NCI-H1048 (cell line): ENCODE results near the gene ZNF221.

Experiments
- DNase-seq: peaks from one replicate; lab custom pipeline; 2025; lab: John Stamatoyannopoulos, UW

The ZNF221 gene

DNA sequence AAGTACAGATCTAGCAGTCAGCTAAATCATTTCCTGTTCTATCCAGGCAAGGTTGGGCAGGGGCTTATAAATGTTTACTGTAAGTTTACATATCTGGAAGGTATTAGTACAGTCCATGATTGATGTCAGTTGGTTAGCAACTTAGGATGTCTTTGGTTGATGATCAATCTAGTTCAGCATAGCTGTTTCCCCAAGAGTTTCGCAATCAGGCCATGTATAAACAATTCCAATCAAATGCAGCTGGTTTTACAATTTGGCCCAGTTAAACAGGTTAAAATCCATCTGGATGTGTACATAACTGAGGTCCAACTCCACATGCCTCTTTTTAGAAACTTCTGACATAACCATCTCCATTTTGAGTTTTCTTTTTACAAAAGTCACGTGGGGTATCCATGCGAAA lies 6.9 kb downstream of the ZNF221 start:
- DNase-seq = no peak

DNA sequence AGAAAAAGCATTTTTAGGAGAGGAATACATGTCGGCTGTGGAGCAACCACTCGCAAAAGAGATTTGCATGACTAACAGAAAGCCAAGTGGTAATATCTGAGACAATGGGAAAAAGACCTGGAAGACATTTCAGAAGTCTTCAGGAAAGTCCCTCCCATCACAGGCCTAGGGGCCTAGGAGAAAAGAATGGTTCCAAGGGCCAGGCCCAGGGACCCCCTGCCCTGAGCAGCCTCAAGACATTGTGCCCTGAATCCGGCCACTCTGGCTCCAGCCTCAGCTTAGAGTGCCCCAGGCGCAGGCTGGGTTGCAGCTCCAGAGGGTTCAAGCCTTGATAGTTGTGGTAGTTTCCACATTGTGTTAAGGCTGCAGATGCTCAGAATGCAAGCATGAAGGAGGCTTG lies 9.4 kb downstream of the ZNF221 start:
- DNase-seq = no peak

DNA sequence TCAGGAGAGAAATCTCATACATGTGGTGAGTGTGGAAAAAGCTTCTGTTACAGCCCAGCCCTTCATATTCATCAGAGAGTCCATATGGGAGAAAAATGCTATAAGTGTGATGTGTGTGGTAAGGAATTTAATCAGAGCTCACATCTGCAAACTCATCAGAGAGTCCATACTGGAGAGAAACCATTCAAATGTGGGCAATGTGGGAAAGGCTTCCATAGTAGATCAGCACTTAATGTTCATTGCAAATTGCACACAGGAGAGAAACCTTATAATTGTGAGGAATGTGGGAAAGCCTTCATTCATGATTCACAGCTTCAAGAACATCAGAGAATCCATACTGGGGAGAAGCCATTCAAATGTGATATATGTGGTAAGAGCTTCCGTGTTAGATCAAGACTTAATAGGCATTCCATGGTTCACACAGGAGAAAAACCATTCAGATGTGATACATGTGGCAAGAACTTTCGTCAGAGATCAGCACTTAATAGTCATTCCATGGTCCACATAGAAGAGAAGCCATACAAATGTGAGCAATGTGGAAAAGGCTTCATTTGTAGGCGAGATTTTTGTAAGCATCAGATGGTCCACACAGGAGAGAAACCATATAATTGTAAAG lies 15.2 kb downstream of the ZNF221 start:
- no peak for DNase-seq

DNA sequence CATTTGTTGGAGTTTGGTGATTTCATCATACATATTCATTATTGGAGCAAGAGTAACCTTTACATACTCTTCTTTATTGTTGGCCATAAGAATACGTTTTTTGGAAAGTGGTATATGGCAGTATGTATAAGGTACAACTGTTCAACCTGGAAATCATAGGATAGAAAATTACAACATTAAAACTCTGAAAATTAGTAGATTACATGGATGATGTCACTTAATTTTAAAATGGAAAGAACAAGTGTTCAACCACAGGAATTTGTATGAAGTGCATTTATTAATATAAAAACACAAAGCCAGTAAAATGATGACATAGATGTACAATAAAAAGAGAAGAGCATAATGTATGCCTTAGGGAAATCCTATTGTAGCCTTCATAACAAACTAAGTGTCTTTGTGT lies 25.7 kb downstream of the ZNF221 start:
- no peak for DNase-seq

DNA sequence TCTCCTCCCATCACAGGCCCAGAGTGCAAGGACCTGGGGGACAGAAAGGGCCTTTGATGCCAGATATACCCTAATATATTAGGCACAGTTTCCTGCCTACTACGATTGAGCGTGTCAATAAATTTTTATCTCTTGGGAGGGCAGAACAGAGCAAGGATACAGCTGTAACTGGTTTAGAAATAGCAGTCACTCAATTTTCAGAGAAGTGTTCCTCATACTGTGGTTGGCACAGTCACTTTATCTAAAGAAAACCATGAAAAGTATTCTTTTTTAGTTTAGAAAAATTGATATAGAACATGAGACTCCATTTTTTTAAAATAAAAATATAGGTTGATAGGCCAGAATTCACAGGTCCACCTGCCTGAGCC lies 32.5 kb downstream of the ZNF221 start:
- DNase-seq = no peak

DNA sequence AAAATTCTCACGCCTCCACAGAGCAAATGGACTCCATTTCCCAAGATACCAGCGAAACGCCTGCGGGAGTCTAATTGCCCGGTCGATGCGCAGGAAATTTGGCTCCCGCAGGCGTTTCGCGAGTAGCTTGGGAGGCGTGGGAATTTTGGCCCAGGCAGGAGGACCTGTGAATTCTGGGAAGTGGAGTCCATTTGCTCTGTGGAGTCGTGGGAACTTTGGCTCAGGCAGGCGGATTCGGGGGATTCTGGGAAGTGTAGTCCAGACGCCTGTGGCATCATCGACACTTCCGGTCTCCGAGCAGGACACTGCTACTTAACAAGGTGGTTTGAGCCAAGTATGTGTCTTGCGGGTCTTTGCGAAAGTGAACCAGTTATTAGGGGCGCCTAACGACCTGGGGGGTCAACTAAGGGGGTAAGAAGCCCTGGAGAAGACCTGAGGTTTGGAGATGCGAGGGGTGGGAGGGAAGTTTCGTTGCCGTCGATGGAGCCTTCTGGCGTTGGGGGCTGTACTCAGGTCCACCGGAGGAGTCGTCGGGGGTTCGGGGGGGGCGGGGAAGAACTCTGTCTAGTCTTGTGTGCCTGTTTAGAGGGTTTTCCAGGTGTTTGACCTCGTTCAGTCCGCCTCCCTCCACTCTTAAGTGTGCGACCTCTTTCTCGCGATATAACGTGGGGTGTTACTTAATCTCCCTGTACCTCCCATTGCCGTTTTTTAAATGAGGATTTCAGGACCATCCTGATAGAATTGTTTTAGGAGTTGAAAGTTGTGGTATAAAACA lies 33.1 kb downstream of the ZNF221 start, which contains the start of gene ZNF155:
Gene ZNF155 (plus strand): TSS at position 277 of the 775 bp plus-strand sequence. CDS start 4,356 bp downstream, outside the sequence.
- DNase-seq = peak; percentile 60

DNA sequence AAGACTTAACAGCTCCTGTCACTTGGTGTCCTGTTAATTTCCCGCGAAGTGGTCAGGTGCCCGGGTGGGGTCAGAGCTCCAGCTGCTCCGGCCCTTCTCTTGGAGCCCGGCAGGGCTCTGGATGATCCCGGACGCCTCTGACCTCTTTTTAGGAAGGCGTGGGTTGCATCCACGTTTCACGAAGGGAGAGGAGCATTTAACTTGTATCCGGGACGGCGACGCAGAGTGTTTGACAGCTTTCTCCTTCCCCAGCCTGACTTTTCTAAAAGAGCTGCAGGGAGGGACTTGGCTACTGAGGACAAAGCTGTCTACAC lies 33.6 kb downstream of the ZNF221 start:
- no peak for DNase-seq

DNA sequence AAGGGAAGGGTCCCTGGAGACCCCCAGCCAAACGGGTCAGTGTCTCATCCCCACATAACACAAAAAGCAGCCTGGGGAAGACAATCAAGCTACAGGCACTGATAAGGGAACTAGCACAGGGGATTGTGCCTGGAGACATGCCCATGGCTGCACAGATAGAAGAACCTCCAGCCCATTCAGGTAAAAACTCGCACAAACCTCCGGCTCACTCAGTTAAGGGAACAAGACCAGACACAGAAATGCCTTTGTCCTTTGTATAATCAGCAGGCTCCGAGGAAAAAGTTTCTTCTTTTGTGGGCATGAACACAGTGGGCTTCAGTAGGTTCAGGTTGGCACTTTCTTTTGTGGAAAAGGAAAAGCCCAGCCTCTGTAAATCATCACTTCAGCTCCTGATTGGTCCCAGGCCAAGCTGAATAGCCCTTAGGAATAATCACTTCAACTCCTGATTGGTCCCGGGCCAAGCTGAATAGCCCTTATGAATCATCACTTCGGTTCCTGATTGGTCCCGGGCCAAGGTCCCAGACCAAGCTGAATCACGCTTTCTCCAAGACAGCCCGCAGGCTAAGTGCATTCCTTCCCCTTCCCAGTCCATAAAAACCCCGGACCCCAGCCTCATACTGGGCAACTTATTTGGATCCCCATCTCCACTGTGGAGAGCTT lies 46.7 kb downstream of the ZNF221 start:
- DNase-seq = no peak

DNA sequence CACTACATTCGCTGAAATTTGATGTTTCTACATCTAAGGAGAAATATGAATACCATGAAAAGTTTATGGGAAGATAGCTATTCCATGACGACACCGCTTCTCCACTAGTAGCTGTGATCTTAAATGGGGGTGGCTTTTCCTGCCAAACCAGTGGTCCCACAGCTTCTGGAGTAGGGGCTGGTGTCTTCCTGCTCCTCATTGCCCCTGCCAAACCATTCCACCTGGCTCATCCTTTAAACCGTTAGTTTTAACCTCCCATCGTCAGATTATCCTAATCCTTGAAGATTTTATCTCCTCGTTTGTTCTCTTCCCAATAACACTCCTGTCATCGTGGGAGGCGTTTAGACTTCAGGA lies 51.2 kb downstream of the ZNF221 start:
- no peak for DNase-seq

DNA sequence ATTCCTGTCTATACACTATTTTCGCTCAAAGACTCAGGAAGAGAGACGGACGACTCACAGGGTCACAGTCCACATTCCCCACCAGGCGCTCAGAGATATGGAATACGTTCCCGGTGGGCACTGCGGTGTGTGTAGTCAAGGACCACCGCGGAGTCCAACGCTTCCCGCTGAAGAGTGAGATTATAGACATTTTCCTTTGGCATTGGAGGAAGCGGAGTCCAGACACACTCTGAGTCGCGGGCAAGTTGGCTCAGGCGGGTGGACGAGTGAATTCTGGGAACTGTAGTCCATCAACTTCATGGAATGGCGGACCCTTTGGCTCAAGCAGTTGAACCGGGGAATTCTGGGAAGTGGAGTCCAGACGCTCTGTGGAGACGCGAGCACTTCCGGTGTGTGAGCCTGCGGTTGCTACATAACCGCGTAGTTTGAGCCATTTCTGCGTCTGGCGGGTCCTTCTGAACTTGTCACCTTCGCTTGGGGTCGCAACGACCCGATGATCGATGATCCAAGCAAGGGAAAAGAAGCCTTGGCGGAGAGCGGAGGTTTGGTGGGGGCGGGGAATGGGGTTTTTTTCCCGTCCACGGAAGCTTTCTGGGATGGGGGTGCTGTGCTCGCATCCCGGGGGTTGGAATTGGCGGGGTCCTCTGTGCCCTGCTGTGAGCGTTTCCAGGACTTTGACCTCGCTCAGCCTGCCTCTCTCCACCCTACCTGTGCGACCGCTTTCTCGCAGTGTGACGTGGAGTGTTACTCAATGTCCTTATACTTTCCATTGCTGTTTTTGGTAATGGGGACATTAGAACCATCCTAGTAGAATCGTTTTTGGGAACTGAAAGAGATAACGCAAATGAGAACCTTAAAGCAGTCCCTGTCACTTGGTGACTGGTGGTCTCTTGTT lies 51.8 kb downstream of the ZNF221 start, which contains the start of gene ZNF230:
Gene ZNF230 (plus strand): TSS at position 392 of the 895 bp plus-strand sequence. CDS start 4,122 bp downstream, outside the sequence.
- peak; percentile 77 for DNase-seq

DNA sequence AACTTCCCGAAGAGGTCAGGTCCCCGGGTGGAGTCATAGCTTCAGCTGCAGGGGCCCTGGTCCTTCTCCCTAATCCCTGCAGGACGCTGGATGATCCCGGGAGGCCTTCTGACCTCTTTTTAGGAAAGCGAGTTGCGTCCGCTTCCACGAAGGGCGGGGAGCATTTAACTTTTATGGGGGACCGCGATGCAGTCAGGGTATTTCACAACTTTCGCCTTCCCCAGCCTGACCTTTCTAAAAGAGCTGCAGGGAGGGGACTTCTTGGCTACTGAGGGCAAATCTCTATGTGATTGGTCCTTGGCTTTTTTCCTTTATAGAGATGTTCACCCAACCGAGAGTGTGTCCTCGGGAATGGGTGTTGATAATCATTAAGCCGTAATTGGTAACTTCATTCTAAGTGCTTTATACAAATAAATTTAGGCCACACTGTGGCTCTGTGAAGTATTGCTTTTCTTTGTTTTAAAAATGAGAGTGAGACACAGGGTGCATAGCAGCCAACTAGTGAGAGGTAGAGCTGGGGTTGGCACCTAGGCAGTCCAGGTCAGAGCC lies 52.5 kb downstream of the ZNF221 start:
- DNase-seq = no peak

DNA sequence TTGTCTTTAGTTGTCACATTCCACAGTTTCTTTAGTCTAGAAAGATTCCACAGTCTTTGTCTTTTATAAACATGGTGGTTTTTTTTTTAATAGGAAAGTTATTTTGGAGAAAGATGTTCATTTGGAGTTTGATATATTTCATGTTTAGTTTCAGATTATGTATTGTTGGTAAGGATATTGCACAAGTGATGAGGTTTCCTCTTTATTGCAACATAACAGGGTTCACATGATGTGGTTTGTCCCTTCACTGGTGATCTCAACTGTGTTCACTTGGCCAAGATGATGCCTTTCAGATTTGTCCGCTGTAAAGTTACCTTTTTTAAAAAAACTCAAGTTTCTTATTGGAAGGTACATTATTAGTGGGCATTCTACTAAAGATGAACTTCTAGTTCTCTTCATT lies 54.9 kb downstream of the ZNF221 start:
- DNase-seq = no peak

DNA sequence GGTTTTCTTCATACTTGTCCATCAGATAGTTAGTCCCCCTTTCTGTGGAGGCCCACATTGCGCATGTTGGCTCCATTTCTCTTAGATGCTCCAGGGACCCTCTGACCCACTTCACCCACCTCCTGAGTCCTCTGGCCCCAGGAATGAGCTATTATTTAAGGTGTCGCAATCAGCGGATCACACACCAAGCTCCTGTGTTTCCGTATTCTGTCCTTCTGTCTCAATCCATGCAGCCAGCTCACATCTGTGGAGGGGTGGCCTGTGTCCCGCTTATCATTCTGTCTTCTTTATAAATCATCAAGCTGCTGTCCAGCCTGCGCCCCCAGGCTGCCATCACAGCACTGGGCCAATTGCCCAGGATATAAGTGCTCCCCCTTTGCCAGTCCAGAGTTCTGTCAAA lies 56.4 kb downstream of the ZNF221 start:
- DNase-seq = no peak

DNA sequence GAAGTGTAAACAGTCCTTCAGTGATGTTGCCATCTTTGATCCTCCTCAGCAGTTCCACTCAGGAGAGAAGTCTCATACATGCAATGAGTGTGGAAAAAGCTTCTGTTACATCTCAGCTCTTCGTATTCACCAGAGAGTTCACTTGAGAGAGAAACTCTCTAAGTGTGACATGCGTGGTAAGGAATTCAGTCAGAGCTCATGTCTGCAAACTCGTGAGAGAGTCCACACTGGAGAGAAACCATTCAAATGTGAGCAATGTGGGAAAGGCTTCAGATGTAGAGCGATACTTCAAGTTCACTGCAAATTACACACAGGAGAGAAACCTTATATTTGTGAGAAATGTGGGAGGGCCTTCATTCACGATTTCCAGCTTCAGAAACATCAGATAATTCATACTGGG lies 59.4 kb downstream of the ZNF221 start:
- DNase-seq = no peak
